ENCODE data around the gene OTP. TPM values are rescaled to one million over a fixed set of nuclear protein-coding genes. Genes with fewer than 3 reads are reported as not detected.
"Not testable (repeated sequence)": the region's sequence is repeated elsewhere in the genome, so short reads cannot be mapped to it uniquely, and the experiment has no call there.

Gene OTP
- total RNA-seq, 1 donor from 2014 or later, result not detected

- H3K36me3 ChIP-seq, result no peaks in the 10 kb centered on the region
- intact Hi-C loops (cut with micrococcal nuclease), result no loop called here
- DNase-seq, result no peak
- H3K4me3 ChIP-seq, result no peak overlapping the region
- no peak overlapping the region for H3K27ac ChIP-seq (replicated peaks)
- no peak for TF ChIP-seq CTCF (IDR thresholded peaks at IDR 0.05; ENCODE audit: borderline replicate concordance)
- H3K27me3 ChIP-seq (ENCODE audit: low read depth), result peaks cover 40% of the 10 kb centered on the region
- H3K4me1 ChIP-seq, result no peaks in the 10 kb centered on the region
- peaks cover 11% of the 10 kb centered on the region for H3K9me3 ChIP-seq (replicated peaks)
Measured at GRCh38 chr5:77599679-77600078, 38.8 kb downstream of the OTP start.

- H3K27me3 ChIP-seq (ENCODE audit: low read depth), result peaks cover 11% of the 10 kb centered on the region
- intact Hi-C loops (cut with micrococcal nuclease), result no loop called here
- TF ChIP-seq CTCF (IDR thresholded peaks at IDR 0.05; ENCODE audit: borderline replicate concordance), result no peak
- H3K4me1 ChIP-seq, result no peaks in the 10 kb centered on the region
- H3K4me3 ChIP-seq, result no peak overlapping the region
- H3K36me3 ChIP-seq, result no peaks in the 10 kb centered on the region
- H3K9me3 ChIP-seq (replicated peaks), result peaks cover 11% of the 10 kb centered on the region
- DNase-seq, result no peak
- no peak overlapping the region for H3K27ac ChIP-seq (replicated peaks)
Measured at GRCh38 chr5:77590347-77590746, 48.2 kb downstream of the OTP start.

GRCh38 chr5:77588175-77588574, 50.3 kb downstream of the OTP start:
- Histone ChIP-seq H3K27me3 (ENCODE audit: low read depth) (peaks cover 11% of the 10 kb centered on the region), H3K4me1 (no peaks in the 10 kb centered on the region), H3K4me3 (no peak overlapping the region), H3K27ac (replicated peaks) (no peak overlapping the region), H3K36me3 (no peaks in the 10 kb centered on the region), H3K9me3 (replicated peaks) (peaks cover 11% of the 10 kb centered on the region)
- DNase-seq, result no peak
- TF ChIP-seq CTCF (IDR thresholded peaks at IDR 0.05; ENCODE audit: borderline replicate concordance), result no peak
- intact Hi-C loops (cut with micrococcal nuclease), result no loop called here

- no peak overlapping the region for H3K4me3 ChIP-seq
- peaks cover 10% of the 10 kb centered on the region for H3K9me3 ChIP-seq (replicated peaks)
- no peaks in the 10 kb centered on the region for H3K27me3 ChIP-seq (ENCODE audit: low read depth)
- H3K27ac ChIP-seq (replicated peaks), result no peak overlapping the region
- TF ChIP-seq CTCF (IDR thresholded peaks at IDR 0.05; ENCODE audit: borderline replicate concordance), result no peak
- no peaks in the 10 kb centered on the region for H3K36me3 ChIP-seq
- H3K4me1 ChIP-seq, result no peaks in the 10 kb centered on the region
- no peak for DNase-seq
- intact Hi-C loops (cut with micrococcal nuclease), result no loop called here
Measured at GRCh38 chr5:77586101-77586500, 52.4 kb downstream of the OTP start.

GRCh38 chr5:77582143-77582542, 56.4 kb downstream of the OTP start:
- H3K27me3 ChIP-seq (ENCODE audit: low read depth); H3K36me3 ChIP-seq; H3K27ac ChIP-seq (replicated peaks); H3K4me3 ChIP-seq; DNase-seq; intact Hi-C loops (cut with micrococcal nuclease); H3K4me1 ChIP-seq: not testable (repeated sequence)
- peaks cover 22% of the 10 kb centered on the region for H3K9me3 ChIP-seq (replicated peaks)

Other genes starting within 250 kb of the OTP start
- 28.5 TPM for gene WDR41, start 146.4 kb downstream of the OTP start, total RNA-seq
- gene TBCA, start 137.6 kb upstream of the OTP start, total RNA-seq, result 147 TPM

Data from left ventricle myocardium inferior (tissue), 1 donor.